ENCODE data around the gene TAF6.

TAF6 gene

DNA sequence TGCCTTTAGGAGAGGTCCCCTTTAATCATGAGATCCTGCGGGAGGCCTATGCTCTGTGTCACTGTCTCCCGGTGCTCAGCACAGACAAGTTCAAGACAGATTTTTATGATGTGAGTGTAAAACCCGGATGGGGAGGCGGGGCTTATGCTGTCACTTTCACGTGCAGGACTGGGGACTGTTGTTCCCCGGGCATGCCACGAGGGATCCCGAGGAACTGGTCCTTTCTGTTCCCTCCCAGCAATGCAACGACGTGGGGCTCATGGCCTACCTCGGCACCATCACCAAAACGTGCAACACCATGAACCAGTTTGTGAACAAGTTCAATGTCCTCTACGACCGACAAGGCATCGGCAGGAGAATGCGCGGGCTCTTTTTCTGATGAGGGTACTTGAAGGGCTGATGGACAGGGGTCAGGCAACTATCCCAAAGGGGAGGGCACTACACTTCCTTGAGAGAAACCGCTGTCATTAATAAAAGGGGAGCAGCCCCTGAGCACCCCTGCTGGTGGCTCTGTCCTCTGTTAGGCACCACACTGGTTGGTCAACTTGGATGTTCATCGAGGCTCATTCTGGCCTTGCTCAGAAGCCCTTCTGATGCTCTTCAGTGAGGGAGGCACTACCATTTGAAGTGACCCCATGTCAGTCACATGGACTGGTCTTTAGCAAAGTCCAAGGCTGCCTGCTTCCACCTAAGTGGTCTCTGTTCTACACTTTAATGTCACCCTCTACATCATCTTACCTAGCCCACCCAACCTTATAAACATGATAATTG is 27.6 kb downstream of the TAF6 start:
- DNase-seq = no peak

DNA sequence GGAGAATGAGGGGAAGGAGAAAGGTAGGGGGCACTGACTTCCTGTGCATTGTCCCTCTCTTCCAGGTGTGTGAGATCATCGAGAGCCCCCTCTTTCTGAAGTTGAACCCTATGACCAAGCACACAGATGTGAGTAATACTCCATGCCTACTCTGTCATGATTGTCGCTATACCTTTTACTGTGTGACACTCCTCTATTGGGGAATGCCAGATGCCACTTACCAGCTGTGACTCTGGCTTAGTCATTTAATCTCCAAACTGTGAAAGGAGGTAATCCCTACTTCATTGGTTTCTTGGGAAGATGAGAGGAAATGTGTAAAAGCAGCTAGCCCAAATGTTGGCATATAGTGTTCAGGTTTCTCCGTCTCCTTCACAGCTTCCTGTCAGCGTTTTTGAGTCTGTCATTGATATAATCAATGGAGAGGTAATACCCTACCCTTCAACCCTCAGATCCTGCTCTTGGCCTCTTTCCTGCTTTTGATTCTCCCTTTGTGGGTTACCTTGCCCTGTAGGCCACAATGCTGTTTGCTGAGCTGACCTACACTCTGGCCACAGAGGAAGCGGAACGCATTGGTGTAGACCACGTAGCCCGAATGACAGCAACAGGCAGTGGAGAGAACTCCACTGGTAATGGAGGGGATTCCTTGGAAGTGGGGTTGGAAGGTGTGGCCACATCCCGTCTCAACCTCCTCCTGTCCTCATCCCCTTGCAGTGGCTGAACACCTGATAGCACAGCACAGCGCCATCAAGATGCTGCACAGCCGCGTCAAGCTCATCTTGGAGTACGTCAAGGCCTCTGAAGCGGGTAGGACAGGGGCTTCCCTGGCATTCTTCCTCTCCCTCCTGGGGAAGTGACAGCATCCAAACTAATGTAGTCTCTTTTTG is 28.4 kb downstream of the TAF6 start:
- DNase-seq = no peak

DNA sequence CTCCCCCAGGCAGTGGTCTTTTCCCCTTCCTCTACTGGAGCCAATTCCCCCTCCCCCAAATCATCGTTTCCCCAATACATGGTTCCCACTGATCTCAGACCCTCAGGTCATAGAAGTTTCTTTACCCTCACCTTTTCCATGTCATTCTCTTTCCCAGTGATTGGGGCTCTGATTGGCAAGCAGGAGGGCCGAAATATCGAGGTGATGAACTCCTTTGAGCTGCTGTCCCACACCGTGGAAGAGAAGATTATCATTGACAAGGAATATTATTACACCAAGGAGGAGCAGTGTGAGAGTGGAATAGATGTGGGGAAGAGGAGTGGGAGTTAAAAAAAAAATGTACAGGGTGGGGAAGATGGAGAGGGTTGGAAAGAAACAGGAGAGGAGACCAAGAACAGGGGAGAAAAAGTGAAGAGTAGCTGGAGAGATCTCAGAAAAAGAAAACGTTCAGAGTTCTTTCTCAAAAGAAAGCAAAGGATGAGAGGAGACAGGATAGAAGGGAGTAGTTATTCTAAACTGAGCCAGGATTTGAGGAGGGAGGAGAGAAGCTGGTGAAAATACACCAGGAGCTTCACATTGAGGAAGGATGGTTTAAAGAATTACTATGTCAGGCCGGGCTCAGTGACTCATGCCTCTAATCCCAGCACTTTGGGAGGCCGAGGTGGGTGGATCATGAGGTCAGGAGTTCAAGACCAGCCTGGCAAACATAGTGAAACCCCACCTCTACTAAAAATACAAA is 29.5 kb downstream of the TAF6 start:
- no peak for DNase-seq

DNA sequence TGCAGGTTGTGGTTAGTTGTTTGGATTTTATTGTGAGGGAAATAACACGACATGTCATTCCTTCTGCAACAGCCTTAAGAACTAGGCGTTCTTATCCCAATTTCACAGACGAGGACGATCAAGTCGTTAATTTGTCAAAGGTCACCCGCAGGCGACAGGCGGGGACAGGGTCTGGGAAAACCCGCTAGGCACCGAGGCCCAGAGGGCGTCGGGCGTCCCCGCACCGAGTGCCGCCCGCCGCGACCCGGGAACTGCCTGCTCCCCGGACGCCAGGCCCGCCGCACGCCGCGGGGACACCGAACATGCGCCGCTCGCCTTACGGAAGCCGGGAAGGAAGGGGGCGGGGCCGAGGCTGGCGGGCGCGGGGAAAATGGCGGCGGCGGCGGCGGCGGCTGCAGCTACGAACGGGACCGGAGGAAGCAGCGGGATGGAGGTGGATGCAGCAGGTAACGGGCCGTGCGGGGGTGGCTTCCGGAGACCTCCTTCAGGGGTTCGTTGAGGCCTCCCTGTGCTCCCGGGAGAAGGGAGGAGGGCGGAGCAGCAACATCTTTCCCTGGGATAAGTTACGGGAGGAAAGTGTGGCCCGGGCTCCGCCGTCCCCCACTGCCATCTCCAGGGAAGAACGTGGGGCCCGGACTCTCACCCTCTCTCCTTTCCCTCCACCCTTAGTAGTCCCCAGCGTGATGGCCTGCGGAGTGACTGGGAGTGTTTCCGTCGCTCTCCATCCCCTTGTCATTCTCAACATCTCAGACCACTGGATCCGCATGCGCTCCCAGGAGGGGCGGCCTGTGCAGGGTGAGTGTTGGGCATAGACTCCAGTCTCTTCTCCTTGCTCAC is 30.3 kb downstream of the TAF6 start, which contains the start of gene COPS6:
Gene COPS6 (plus strand): TSS at position 349 of the 837 bp plus-strand sequence. CDS start 22 bp downstream, at position 371.
- DNase-seq = peak; percentile 80

DNA sequence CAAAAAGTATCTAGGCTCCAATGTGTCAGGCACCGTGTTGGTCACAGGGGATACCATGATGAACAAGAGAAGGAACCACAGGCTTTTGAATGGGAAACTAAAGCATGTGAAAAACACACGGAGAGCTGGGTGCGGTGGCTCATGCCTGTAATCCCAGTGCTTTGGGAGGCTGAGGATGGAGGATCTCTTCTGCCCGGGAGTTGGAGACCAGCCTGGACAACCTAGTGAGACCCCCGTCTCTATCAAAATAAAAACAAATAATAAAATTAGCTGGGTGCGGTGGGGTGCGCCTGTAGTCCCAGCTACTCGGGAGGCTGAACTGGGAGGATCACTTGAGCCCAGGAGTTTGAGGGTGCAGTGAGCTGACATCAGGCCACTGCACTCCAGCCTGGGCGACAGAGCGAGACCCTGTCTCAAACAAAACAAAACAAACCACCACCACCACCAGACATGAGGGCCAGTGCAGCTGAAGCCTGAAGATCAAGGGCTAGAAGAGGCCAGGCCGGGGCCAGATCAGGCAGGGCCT is 31.0 kb downstream of the TAF6 start:
- DNase-seq = no peak

DNA sequence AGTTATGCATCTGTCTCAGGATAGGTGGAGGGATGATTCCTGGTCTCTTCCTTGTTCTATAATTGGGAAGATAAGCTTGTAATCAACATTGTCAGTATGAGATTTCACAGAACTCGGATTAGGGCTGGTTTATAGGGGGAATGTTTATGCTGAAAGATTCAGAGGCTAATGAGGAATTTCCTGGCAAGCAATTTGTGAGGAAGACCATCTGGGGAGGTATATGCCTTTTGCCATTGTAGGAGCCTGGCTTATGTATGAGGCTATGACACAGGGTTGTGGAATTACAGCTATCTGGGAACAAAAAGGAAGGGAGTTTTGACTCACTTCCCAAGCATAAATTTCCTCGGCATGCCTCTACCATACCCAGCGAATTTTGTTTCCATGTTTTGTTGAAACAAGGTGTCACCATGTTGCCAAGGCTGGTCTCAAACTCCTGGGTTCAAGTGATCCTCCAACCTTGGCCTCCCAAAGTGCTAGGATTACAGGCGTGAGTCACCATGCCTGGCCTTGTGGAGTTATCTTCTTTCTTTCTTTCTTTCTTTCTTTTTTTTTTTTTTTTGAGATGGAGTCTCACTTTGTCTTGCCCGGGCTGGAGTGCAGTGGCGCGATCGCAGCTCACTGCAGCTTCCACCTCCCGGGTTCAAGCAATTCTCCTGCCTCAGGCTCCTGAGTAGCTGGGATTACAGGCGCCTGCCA is 32.0 kb downstream of the TAF6 start:
- no peak for DNase-seq

DNA sequence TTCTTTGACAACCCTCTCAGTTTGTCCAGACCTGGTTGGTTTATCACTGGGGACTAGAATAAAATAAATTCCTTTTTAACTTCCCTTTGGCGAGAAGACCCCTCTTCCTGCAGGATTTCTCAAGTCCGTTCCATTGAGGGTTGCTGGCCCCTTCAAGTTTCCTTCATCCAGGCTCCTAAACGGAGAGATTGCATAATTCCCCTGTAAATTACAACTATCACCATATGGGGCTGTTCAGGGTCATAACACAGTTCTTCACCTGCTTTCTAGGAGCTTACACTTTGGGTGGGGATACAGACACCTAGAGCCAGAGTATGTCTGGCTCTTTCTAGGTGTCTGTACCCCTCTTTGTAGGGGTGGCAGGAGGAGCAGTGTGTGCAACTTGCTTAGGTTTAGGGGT is 33.6 kb downstream of the TAF6 start:
- DNase-seq = no peak

DNA sequence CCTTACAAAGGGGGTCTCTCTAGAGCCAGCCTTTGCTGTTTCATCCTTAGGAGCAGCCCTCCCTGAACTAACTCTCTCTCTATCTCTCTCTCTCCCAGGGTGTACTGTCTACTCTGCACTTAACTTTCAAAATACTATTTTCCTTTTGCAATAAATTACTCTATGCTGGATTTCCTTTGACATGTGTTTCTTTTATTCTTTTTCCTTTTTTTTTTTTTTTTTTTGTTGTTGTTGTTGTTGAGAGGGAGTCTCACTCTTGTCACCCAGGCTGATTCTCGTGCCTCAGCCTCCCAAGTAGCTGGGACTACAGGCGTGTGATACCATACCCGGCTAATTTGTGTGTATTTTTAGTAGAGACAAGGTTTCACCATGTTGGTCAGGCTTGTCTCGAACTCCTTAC is 36.2 kb downstream of the TAF6 start:
- no peak for DNase-seq

DNA sequence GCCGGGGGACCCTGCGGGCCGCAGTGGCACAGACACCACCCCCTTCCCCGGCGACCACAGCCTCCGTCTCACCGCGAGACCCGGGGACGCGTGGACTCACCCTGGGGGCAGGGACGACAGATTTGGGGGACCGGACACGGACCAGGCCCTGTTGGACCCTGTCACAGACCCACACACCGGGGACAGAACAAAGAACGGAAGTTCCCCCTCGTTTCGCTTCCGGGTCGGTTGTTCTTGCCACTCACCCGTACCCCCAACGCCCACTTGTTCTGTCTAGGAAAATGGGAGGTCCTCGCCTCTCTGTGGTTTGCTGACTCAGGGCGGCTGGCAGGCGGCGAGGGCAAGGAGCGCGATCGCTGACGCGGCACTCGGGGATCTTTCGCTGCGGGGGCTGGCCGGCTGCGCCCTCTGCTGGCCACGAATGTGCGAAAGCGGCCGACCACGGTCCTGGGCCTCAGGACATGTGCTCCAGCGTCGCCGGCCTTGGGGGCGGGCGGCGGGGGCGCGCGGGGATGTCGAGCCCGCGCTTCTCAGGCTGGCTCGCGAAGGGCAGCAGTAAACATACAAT is 37.5 kb downstream of the TAF6 start, which contains the start of gene ZNF3:
Gene ZNF3 (minus strand): TSS at position 189 of the 568 bp plus-strand sequence. CDS start 4,366 bp downstream, outside the sequence.
- DNase-seq = peak; percentile 95

DNA sequence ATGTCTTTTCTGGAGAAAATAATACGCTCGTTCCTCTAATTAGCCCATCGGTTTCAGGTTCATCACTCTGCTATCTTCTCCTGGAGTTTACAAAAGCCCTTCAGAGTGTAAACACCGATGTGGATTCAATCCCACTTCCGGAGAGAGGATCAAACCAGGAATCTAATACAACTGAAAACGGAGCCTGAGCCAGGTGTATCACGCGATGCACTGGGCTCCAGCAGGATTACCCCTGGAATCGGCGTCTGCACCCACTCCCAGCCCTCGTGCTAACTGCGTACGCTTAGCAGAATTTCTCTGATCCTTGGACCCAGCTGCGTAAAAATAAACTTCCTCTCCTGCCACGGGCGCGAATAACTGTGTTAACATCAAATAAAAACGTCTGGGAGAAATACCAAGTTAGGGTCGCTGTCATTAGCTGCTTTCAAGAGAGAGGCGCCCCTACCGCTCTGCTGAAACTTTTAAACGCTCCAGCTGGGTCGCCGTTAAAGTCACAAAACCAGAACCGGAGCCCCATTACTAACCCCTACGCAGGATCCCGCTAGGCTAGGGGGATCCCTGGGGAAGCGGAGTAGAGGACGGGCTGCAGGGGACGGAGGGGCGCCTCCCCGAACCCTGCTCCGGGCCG is 38.1 kb downstream of the TAF6 start:
- DNase-seq = no peak

DNA sequence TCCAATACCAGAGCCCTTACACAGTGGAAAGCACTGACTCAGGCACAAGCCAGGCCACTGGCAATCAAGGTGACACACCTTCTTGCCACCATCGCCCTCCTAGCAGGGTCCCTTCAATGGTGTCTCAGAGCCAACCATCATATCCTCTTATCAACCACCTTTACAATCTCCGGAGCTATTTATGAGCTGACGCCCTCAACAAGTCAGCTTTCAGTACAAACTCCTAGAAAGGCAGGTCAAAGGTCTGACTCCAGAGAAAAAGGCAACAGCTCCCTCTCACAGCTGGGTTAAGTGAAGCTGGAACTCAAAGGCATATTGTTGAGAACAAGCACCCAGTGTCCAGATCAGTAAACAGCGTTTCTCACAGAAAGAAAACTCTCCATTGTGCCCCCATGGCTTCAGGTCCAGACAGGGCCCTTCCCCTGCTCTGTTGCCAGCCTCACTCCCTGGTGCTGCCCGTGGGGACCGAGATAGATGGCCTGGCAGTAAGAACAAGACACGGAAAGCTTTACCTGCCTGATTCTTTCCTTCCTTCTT is 40.1 kb downstream of the TAF6 start:
- DNase-seq = no peak

DNA sequence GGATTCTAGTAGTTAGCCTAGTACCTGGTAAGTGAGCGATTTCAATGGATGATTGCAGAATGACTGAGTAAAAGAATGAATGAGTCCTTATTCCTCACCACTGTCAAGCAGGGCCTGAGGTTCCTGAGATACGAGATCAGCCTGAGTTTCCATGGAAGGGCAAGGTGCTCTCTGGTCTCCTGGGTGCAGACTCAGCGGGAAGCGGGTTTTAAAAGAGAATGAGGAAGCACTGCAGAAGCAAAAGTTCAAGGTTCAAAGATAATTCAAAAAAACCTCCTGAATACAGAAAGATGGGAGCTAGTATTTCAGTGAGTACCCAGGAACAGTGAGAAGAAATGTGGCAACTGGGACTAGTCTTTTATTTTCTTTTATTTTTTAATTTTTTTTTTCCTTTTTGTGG is 42.0 kb downstream of the TAF6 start:
- no peak for DNase-seq

DNA sequence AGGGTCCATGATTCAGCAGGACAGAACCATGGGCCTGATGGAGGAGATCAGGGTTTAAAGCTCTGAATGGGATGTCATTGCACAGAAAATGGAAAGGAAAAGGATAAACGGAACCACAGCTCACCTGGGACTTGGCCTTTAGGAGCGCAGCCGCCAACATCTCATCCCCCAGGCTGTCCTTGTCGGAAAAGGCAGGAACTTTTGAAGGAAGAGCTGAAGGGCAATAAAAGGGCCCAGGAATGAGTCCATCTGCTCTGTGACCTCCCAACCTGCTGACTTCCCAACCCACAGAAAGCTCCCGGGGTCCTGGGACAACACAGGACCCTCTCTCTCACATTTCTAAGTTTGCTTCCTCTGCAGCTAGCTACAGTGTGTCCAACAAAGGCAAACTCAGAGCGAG is 43.7 kb downstream of the TAF6 start:
- no peak for DNase-seq

DNA sequence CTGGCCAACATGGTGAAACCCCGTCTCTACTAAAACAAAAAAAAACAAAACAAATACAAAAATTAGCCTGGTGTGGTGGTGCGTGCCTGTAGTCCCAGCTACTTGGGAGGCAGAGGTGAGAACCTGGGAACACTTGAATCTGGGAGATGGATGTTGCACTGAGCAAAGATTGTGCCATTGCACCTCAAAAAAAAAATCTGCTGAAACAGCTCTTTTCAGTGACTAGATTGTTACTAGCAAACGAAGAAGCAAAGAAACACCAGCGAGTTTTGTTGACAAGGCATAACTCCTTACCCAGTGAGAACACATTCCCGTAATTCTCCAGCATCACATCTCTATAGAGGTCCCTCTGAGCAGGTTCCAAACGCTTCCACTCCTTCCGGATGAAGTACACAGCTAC is 44.3 kb downstream of the TAF6 start:
- DNase-seq = no peak

DNA sequence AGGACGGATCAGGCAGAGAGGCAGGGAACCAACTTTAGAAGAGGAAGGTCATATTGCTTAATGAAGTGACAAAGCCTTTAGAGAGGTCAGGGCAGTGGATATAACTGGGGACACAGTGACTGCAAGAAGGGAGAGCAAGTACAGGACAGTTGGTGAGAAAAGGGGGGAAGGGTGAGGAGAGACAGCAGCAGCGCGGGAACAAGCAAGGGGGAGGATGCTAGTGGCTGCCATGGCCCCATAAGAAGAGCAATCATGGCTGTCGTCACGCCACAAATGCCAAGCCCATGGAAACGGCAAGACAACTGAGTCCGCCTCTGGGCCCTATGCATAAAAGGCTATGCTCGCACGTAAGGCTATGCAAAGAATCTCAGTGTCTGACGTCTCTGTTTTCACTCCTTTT is 46.7 kb downstream of the TAF6 start:
- no peak for DNase-seq

DNA sequence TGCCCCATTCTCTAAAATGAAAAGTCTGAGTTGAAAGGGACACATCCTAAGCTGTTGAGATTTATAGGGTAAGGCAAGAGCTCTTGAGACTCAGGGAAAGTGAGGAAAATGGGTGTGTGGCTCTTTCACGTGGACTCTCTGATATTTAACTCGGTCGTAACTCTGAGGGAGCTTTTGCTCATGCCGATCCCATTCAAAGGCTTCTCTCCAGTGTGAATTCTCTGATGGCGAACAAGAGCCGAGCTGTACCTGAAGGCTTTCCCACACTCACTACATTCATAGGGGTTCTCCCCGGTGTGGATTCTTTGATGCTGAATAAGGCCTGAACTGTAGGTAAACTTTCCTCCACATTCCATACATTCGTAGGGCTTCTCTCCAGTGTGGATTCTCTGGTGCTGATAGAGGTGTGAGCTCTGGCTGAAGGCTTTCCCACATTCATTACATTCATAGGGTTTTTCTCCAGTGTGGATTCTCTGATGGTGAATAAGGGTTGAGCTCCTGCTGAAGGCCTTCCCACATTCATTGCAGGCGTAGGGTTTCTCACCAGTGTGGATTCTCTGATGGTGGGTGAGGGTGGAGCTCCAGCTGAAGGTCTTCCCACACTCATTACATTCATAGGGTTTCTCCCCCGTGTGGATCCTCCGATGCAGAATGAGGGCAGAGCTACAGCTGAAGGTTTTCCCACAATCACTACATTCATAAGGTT is 48.0 kb downstream of the TAF6 start:
- no peak for DNase-seq

DNA sequence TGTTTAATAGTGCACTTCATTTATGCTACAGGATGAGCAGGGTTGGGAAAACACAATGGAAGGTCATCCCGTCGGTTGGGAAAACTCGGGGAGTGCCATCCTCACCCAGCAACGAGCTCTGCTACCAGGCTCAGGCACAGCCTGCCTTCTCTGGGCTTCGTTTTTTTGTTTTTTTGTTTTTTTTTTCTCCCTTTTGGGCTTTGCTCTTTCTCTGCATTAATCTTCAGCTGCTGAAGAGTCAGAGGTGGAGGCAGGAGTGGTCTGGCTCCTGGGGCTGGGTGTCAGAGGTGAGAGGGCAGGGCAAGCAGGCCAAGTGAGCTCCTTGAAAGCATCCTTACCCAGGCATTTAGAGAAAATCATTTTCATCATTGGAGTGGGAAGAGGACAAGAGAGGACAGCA is 49.2 kb downstream of the TAF6 start:
- DNase-seq = no peak

DNA sequence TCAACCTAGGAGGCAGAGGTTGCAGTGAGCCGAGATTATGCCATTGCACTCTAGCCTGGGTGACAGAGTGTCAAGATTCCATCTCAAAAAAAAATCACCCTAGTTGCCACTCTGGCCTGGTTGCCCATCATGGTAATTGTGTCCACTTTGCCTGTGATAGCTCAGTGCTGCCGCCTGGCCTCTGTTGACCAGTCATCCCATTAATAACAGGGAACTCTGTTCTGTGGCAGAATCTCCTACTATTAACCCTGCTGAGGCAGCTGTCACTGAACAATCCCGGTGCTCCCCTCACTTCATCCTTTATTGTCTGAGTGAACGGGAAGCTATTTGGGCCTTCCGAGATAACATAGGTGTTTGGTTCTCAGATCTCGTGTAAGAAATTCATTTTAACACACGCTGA is 52.2 kb downstream of the TAF6 start:
- DNase-seq = no peak

DNA sequence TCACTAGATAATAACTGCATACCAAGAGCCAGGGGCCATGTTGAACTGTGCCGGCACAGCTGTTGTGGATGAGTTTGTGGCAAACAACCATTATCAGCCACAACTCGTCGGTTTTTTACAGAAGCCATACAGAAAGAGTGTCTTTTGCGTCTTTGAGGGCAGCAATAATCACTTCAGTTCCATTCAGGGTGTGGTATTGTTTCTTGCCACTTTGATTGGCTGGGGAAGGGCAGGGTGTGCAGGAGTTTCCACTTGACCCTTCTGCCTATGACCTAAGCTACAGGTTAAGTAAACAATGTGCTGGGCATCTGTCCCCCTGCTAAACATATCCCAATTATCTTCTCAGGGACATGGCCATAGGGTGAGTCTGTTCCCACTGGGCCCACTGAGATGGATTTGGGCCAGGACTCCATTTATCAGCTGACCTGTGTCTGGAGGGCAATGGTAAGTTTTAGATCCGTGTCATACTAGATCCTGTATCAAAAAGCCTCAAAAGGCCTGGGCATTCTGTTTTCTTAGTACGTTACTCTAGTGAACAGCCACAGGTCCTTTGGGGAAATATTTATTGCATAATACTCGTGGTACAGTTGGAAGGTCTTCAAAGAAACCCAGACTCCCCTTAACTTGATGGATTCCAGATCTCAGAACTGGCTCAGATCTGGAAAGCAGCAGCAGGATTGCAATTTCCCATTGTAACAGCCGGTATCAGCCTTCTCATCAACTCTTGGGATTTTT is 53.5 kb downstream of the TAF6 start:
- no peak for DNase-seq
